Cardiac fibroblast (primary cell): ENCODE measurements around the gene CLCN5.

ENCODE experiments used
- DNase-seq, 2 donors: peaks; one replicate each; pipeline versions ENCODE4 v3.0.0 to v3.0.0-alpha.2; 2010; ENCODE audit warnings: low read depth in 2 of 2
- H3K4me3 ChIP-seq, 2 donors: replicated peaks in 1 of 2; 1 replicate in 1 of 2; 2 replicates in 1 of 2; pipeline ENCODE4 v1.5.1; 2011; ENCODE audit warnings: low read depth in 2 of 2, low read length in 2 of 2, mild to moderate bottlenecking in 2 of 2, moderate library complexity in 1 of 2
- CTCF ChIP-seq: IDR thresholded peaks from one replicate; pipeline ENCODE4 v1.5.1; 2011; ENCODE audit warnings: low read depth, mild to moderate bottlenecking, low read length, inconsistent platforms

CLCN5 gene

GRCh38 chrX:50049228-50049627 is 126.8 kb downstream of the CLCN5 start:
- no peak for TF ChIP-seq CTCF
- DNase-seq, result no peak
- H3K4me3 ChIP-seq, result no peak overlapping the region

GRCh38 chrX:50054147-50054546 is 131.8 kb downstream of the CLCN5 start:
- no peak for TF ChIP-seq CTCF
- DNase-seq, result no peak
- no peak overlapping the region for H3K4me3 ChIP-seq

GRCh38 chrX:50066318-50066937 is 144.0 kb downstream of the CLCN5 start:
- H3K4me3 ChIP-seq, result no peak overlapping the region
- TF ChIP-seq CTCF, result no peak
- DNase-seq, result no peak

GRCh38 chrX:50067435-50068284 is 145.3 kb downstream of the CLCN5 start:
- no peak for TF ChIP-seq CTCF
- DNase-seq, result peak; percentile 31 to 34
- H3K4me3 ChIP-seq, result no peak overlapping the region

GRCh38 chrX:50068285-50068563 is 145.8 kb downstream of the CLCN5 start:
- DNase-seq, result no peak
- TF ChIP-seq CTCF, result no peak
- H3K4me3 ChIP-seq, result no peak overlapping the region

GRCh38 chrX:50068893-50069292 is 146.5 kb downstream of the CLCN5 start:
- TF ChIP-seq CTCF, result no peak
- no peak overlapping the region for H3K4me3 ChIP-seq
- DNase-seq, result no peak
